ENCODE results near the gene LPAR6. TPM values are rescaled to one million over a fixed set of nuclear protein-coding genes. Genes with fewer than 3 reads are reported as not detected.
"Not testable (repeated sequence)": the region's sequence is repeated elsewhere in the genome, so short reads cannot be mapped to it uniquely, and the experiment has no call there.

Gene LPAR6
- polyA plus RNA-seq (ENCODE audit: insufficient read length) = 44.3 TPM
- long read RNA-seq, donor 1, partial matches to known transcripts = 38 of 39 reads
- long read RNA-seq, donor 1, other reads (novel, unspliced or antisense) = 0 of 39 reads
- long read RNA-seq, donor 2 = 0 reads
- long read RNA-seq, donor 3, partial matches to known transcripts = 141 of 142 reads
- long read RNA-seq, donor 3, other reads (novel, unspliced or antisense) = 0 of 142 reads
- long read RNA-seq, donor 4, partial matches to known transcripts = 7 of 7 reads
- long read RNA-seq, donor 4, other reads (novel, unspliced or antisense) = 0 of 7 reads
- long read RNA-seq, donor 5, partial matches to known transcripts = 0 of 3 reads
- long read RNA-seq, donor 5, other reads (novel, unspliced or antisense) = 0 of 3 reads
- long read RNA-seq, donor 6, partial matches to known transcripts = 0 of 1 reads
- long read RNA-seq, donor 6, other reads (novel, unspliced or antisense) = 0 of 1 reads
- long read RNA-seq, donor 7, partial matches to known transcripts = 7 of 10 reads
- long read RNA-seq, donor 7, other reads (novel, unspliced or antisense) = 0 of 10 reads
- long read RNA-seq, donor 8, partial matches to known transcripts = 0 of 1 reads
- long read RNA-seq, donor 8, other reads (novel, unspliced or antisense) = 0 of 1 reads

GRCh38 chr13:48412881-48413351 lies at the start of gene LPAR6:
TSS of gene LPAR6 (minus strand) at chr13:48413113. CDS start at chr13:48412423, 690 bp downstream.
- DNase-seq = peak; percentile 78

- no peak for DNase-seq
Measured at GRCh38 chr13:48457578-48458242, 44.8 kb upstream of the LPAR6 start.

GRCh38 chr13:48456546-48456945 lies 43.6 kb upstream of the LPAR6 start:
- DNase-seq = no peak

GRCh38 chr13:48451196-48451595 lies 38.3 kb upstream of the LPAR6 start:
- DNase-seq = not testable (repeated sequence)

GRCh38 chr13:48449656-48450055 lies 36.7 kb upstream of the LPAR6 start:
- no peak for DNase-seq

GRCh38 chr13:48448959-48449614 lies 36.2 kb upstream of the LPAR6 start:
- DNase-seq = no peak

GRCh38 chr13:48448285-48448958 lies 35.5 kb upstream of the LPAR6 start:
- no peak for DNase-seq

GRCh38 chr13:48446464-48446863 lies 33.6 kb upstream of the LPAR6 start:
- DNase-seq = no peak

- no peak for DNase-seq
Measured at GRCh38 chr13:48443442-48444208, 30.7 kb upstream of the LPAR6 start.

- peak; percentile 8 for DNase-seq
Measured at GRCh38 chr13:48437371-48437770, 24.5 kb upstream of the LPAR6 start.

- DNase-seq = no peak
Measured at GRCh38 chr13:48436661-48437288, 23.9 kb upstream of the LPAR6 start.

GRCh38 chr13:48434200-48434599 lies 21.3 kb upstream of the LPAR6 start:
- no peak for DNase-seq

- peak; percentile 33 for DNase-seq
Measured at GRCh38 chr13:48431987-48432615, 19.2 kb upstream of the LPAR6 start.

- DNase-seq = no peak
Measured at GRCh38 chr13:48431431-48431830, 18.5 kb upstream of the LPAR6 start.

GRCh38 chr13:48429886-48430285 lies 17.0 kb upstream of the LPAR6 start:
- DNase-seq = no peak

GRCh38 chr13:48429036-48429435 lies 16.1 kb upstream of the LPAR6 start:
- no peak for DNase-seq

GRCh38 chr13:48426755-48427298 lies 13.9 kb upstream of the LPAR6 start:
- DNase-seq = not testable (repeated sequence)

- no peak for DNase-seq
Measured at GRCh38 chr13:48426052-48426451, 13.1 kb upstream of the LPAR6 start.

- DNase-seq = no peak
Measured at GRCh38 chr13:48424212-48424611, 11.3 kb upstream of the LPAR6 start.

- DNase-seq = not testable (repeated sequence)
Measured at GRCh38 chr13:48422003-48422402, 9.1 kb upstream of the LPAR6 start.
